ENCODE results near the gene ZNF860.

ZNF860 gene

GRCh38 chr3:31959951-31960792, 21.4 kb upstream of the ZNF860 start:
- TF ChIP-seq MAX (IDR thresholded peaks at IDR 0.05; ENCODE audit: low read depth, low read length) (no peak), CTCF (IDR thresholded peaks at IDR 0.05; ENCODE audit: low read depth, low read length) (no peak), POLR2A (IDR thresholded peaks at IDR 0.05; ENCODE audit: extremely low read depth, insufficient read length) (no peak), MYC (IDR thresholded peaks at IDR 0.05; ENCODE audit: low read depth, low read length) (no peak)
- H3K4me3 ChIP-seq (ENCODE audit: low read depth, low read length) = no peak overlapping the region
- DNase-seq (ENCODE audit: low read depth) = no peak

GRCh38 chr3:31960793-31961431, 20.6 kb upstream of the ZNF860 start:
- no peak for TF ChIP-seq POLR2A (IDR thresholded peaks at IDR 0.05; ENCODE audit: extremely low read depth, insufficient read length)
- no peak for TF ChIP-seq CTCF (IDR thresholded peaks at IDR 0.05; ENCODE audit: low read depth, low read length)
- TF ChIP-seq MAX (IDR thresholded peaks at IDR 0.05; ENCODE audit: low read depth, low read length) = no peak
- no peak for DNase-seq (ENCODE audit: low read depth)
- no peak overlapping the region for H3K4me3 ChIP-seq (ENCODE audit: low read depth, low read length)

- TF ChIP-seq CTCF (IDR thresholded peaks at IDR 0.05; ENCODE audit: low read depth, low read length) (no peak), MAX (IDR thresholded peaks at IDR 0.05; ENCODE audit: low read depth, low read length) (no peak), MYC (IDR thresholded peaks at IDR 0.05; ENCODE audit: low read depth, low read length) (no peak), POLR2A (IDR thresholded peaks at IDR 0.05; ENCODE audit: extremely low read depth, insufficient read length) (no peak)
- H3K4me3 ChIP-seq (ENCODE audit: low read depth, low read length) = no peak overlapping the region
- DNase-seq (ENCODE audit: low read depth) = no peak
Observed at GRCh38 chr3:31962801-31963205, 18.7 kb upstream of the ZNF860 start.

GRCh38 chr3:31966978-31967591, 14.5 kb upstream of the ZNF860 start:
- TF ChIP-seq CTCF (IDR thresholded peaks at IDR 0.05; ENCODE audit: low read depth, low read length) = no peak
- no peak for TF ChIP-seq MAX (IDR thresholded peaks at IDR 0.05; ENCODE audit: low read depth, low read length)
- no peak for TF ChIP-seq MYC (IDR thresholded peaks at IDR 0.05; ENCODE audit: low read depth, low read length)
- no peak for TF ChIP-seq POLR2A (IDR thresholded peaks at IDR 0.05; ENCODE audit: extremely low read depth, insufficient read length)
- H3K4me3 ChIP-seq (ENCODE audit: low read depth, low read length) = no peak overlapping the region
- no peak for DNase-seq (ENCODE audit: low read depth)

- no peak for TF ChIP-seq MAX (IDR thresholded peaks at IDR 0.05; ENCODE audit: low read depth, low read length)
- no peak for TF ChIP-seq MYC (IDR thresholded peaks at IDR 0.05; ENCODE audit: low read depth, low read length)
- no peak for TF ChIP-seq CTCF (IDR thresholded peaks at IDR 0.05; ENCODE audit: low read depth, low read length)
- no peak for TF ChIP-seq POLR2A (IDR thresholded peaks at IDR 0.05; ENCODE audit: extremely low read depth, insufficient read length)
- DNase-seq (ENCODE audit: low read depth) = no peak
- no peak overlapping the region for H3K4me3 ChIP-seq (ENCODE audit: low read depth, low read length)
Observed at GRCh38 chr3:31967592-31967991, 14.0 kb upstream of the ZNF860 start.
